ENCODE measurements around the gene VSIG10.
A peak's percentile ranks its signal among the peaks of the same experiment; 100 is the strongest.
"Not testable (repeated sequence)": the region's sequence is repeated elsewhere in the genome, so short reads cannot be mapped to it uniquely, and the experiment has no call there.

The VSIG10 gene, protein sequence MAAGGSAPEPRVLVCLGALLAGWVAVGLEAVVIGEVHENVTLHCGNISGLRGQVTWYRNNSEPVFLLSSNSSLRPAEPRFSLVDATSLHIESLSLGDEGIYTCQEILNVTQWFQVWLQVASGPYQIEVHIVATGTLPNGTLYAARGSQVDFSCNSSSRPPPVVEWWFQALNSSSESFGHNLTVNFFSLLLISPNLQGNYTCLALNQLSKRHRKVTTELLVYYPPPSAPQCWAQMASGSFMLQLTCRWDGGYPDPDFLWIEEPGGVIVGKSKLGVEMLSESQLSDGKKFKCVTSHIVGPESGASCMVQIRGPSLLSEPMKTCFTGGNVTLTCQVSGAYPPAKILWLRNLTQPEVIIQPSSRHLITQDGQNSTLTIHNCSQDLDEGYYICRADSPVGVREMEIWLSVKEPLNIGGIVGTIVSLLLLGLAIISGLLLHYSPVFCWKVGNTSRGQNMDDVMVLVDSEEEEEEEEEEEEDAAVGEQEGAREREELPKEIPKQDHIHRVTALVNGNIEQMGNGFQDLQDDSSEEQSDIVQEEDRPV

DNA sequence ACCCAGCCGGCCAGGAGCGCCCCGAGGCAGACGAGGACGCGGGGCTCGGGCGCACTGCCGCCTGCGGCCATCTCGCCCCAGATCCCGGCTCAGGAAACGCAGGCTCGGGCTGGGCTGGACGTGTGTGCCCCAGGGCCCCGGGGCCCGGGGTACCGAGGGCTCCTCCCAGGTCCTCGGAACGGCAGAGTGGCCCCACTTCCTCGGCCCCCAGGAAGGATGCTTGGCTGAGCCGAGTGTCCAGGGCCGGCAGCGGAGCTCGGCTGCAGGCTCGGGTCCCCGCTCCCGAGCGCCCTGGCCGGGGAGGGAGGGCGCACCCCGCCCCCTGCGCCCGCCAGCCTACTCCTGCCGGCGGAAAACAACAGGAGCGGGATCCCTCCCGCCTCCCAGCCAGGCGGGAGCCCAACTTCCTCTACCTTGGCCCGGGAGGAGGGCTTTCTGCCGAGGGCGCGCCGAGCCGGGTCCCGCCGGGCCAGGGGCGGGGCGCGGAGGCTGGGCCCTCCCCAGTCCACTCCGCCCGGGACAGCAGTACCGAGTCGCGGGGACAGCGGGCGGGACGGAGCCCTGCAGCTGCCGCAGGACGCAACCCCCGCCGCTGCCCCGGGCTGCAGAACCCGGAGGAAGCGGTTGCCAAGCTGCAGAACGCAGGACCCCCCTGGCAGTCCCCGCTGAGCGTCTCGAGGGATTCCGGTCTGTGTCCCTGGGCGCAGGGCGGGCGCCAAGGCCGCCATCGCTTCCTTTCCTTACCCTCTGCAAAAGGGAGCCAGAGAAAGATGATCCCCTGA, at the start of gene VSIG10:
VSIG10 (minus strand) TSS at position 411 of the 782 bp plus-strand sequence; CDS start at position 71, 340 bp downstream.
- Mint-ChIP-seq H3K27ac (no peak within 1 kb of the TSS), H3K4me1 (peaks cover 9% of the 10 kb centered on the region), H3K27me3 (peaks cover 57% of the 10 kb centered on the region), H3K36me3 (no peaks in the 10 kb centered on the region), H3K9me3 (no peaks in the 10 kb centered on the region), H3K4me3 (peak within 1 kb of the TSS; percentile 79)
- CTCF ChIA-PET: no interaction called here
- peak; percentile 46 for DNase-seq

DNA sequence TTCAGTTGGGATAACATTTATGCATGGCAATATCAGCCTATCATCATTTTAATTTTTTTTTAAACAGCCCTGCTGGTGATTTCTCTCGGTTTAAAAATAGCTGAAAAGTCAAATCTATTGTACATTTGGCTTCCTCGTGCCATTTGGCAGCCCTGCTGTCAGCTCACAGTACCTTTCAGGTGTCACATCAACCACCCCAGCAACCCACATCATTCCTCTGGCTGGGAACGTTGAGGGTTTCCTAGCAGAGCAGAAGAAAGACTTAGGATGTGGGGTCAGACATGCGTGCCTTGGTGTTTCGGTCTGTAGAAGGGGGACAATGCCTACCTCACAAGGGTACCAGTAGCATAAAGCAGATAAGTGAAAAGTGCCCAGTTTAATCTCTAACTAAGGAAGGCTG, 47.9 kb upstream of the VSIG10 start:
- no peak overlapping the region for H3K4me3 Mint-ChIP-seq
- H3K36me3 Mint-ChIP-seq: peaks cover 22% of the 10 kb centered on the region
- CTCF ChIA-PET: no interaction called here
- no peaks in the 10 kb centered on the region for H3K4me1 Mint-ChIP-seq
- DNase-seq: no peak
- H3K27ac Mint-ChIP-seq: no peak overlapping the region
- H3K9me3 Mint-ChIP-seq: no peaks in the 10 kb centered on the region
- no peaks in the 10 kb centered on the region for H3K27me3 Mint-ChIP-seq

DNA sequence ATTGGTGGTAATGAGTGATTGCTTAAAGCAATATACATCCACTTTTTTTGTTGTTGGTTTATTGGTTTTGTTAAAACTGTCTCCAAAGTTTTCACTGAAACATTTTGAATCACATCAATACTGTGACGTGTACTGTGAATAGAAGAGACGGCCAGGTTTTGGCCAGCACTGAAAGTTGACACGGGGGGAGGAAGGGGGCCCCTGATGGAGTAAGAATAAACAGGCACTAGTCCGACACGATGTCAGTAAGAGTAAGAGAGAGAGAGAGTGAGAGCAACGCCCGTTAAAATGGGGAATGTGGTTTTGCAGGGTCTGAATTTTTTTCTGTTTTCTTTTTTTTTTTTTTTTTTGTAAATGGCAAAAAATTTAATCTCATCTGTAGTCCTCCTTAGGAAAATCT, 46.8 kb upstream of the VSIG10 start:
- H3K27ac Mint-ChIP-seq: no peak overlapping the region
- H3K27me3 Mint-ChIP-seq: no peaks in the 10 kb centered on the region
- no peak for DNase-seq
- peaks cover 22% of the 10 kb centered on the region for H3K36me3 Mint-ChIP-seq
- CTCF ChIA-PET: no interaction called here
- H3K4me1 Mint-ChIP-seq: no peaks in the 10 kb centered on the region
- H3K4me3 Mint-ChIP-seq: no peak overlapping the region
- H3K9me3 Mint-ChIP-seq: no peaks in the 10 kb centered on the region

DNA sequence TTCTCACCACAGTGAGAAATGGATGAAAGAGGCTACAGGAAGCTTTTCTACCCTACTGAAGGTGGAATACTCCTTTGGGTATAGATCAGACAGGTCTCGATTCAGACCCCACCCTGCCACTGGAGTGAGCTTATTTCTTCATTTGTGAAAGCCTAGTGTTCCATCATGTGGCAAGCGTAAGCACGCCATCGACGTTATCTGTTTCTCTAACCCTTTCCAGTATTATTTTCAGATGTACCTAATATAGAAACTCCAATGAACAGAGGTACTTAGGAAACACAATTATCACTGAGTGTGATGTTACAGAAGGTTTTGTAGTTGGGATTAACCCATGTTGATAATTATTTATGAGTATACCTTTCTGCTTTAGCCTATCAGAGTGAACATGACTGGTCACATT, 44.5 kb upstream of the VSIG10 start:
- no peaks in the 10 kb centered on the region for H3K9me3 Mint-ChIP-seq
- peaks cover 38% of the 10 kb centered on the region for H3K36me3 Mint-ChIP-seq
- H3K27me3 Mint-ChIP-seq: no peaks in the 10 kb centered on the region
- CTCF ChIA-PET: no interaction called here
- peaks cover 2% of the 10 kb centered on the region for H3K4me1 Mint-ChIP-seq
- no peak overlapping the region for H3K4me3 Mint-ChIP-seq
- H3K27ac Mint-ChIP-seq: no peak overlapping the region
- DNase-seq: no peak

DNA sequence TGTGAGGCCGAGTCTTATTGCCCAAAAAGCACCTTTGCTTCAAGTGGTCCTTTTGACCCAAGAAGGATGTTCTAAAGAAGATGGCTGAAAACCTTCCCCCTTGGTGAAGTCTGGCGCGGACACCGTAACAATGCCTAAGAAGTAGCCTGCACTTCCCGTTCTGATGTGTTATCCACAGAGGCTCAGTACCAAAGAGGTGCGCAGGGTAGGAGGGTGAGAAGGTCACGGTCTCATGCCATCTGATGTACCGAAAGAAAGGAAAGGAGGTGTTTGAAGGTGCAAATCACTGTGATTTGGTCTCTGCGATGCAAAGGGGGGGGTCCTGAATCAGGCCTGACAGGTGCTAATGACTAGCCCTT, 42.0 kb upstream of the VSIG10 start:
- Mint-ChIP-seq H3K27me3 (no peaks in the 10 kb centered on the region), H3K4me1 (peaks cover 6% of the 10 kb centered on the region), H3K27ac (peak overlapping the region; percentile 47), H3K36me3 (peaks cover 44% of the 10 kb centered on the region), H3K9me3 (no peaks in the 10 kb centered on the region), H3K4me3 (no peak overlapping the region)
- CTCF ChIA-PET: no interaction called here
- DNase-seq: no peak

DNA sequence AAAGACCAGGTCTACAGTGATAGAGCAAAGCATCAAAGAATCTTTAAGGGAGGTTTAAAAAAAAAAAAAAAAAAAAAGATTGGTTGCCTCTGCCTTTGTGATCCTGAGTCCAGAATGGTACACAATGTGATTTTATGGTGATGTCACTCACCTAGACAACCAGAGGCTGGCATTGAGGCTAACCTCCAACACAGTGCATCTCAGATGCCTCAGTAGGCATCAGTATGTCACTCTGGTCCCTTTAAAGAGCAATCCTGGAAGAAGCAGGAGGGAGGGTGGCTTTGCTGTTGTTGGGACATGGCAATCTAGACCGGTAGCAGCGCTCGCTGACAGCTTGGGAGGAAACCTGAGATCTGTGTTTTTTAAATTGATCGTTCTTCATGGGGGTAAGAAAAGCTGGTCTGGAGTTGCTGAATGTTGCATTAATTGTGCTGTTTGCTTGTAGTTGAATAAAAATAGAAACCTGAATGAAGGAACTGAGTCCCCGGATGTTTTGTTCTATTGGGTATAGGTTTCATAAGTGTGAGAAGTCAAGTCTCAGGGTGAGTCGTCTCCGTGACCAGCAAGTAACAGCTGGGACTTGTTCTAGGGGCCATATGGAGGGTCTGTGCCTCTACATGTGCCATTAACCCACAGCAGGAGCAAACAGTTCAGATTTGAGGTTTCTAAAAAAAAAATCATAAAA, 41.4 kb upstream of the VSIG10 start:
- Mint-ChIP-seq H3K9me3 (no peaks in the 10 kb centered on the region), H3K27ac (peak overlapping the region; percentile 47), H3K4me1 (peaks cover 6% of the 10 kb centered on the region), H3K27me3 (no peaks in the 10 kb centered on the region), H3K4me3 (no peak overlapping the region), H3K36me3 (peaks cover 46% of the 10 kb centered on the region)
- CTCF ChIA-PET: no interaction called here
- no peak for DNase-seq

DNA sequence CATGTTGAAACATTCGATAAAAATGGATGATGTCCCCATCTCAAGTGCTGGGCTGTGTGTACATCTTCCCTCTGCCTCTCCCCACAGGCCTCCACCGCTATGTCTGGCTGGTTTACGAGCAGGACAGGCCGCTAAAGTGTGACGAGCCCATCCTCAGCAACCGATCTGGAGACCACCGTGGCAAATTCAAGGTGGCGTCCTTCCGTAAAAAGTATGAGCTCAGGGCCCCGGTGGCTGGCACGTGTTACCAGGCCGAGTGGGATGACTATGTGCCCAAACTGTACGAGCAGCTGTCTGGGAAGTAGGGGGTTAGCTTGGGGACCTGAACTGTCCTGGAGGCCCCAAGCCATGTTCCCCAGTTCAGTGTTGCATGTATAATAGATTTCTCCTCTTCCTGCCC, 40.7 kb upstream of the VSIG10 start:
- Mint-ChIP-seq H3K27ac (no peak overlapping the region), H3K36me3 (peaks cover 52% of the 10 kb centered on the region), H3K4me1 (peaks cover 6% of the 10 kb centered on the region), H3K9me3 (no peaks in the 10 kb centered on the region), H3K27me3 (no peaks in the 10 kb centered on the region), H3K4me3 (no peak overlapping the region)
- CTCF ChIA-PET: no interaction called here
- DNase-seq: no peak

DNA sequence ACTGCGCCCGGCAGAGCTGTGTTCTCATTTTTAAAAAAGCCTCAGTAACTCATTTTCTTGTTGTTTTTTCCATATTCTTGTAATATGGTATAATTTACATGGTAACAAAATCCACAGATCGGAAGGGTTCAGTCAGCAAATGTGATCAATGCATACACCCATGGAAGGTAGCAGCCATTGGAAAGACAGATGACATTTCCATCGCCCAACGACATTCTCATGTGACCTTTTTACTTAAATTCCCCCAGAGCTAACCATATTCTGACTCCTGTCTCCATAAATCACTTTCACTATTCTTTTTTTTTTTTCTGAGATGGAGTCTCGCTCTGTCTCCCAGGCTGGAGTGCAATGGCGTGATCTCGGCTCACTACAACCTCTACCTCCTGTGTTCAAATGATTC, 37.0 kb upstream of the VSIG10 start:
- no peak for DNase-seq
- Mint-ChIP-seq H3K36me3 (peaks cover 48% of the 10 kb centered on the region), H3K4me3 (no peak overlapping the region), H3K27ac (no peak overlapping the region), H3K27me3 (no peaks in the 10 kb centered on the region), H3K9me3 (no peaks in the 10 kb centered on the region), H3K4me1 (peaks cover 25% of the 10 kb centered on the region)
- CTCF ChIA-PET: no interaction called here

DNA sequence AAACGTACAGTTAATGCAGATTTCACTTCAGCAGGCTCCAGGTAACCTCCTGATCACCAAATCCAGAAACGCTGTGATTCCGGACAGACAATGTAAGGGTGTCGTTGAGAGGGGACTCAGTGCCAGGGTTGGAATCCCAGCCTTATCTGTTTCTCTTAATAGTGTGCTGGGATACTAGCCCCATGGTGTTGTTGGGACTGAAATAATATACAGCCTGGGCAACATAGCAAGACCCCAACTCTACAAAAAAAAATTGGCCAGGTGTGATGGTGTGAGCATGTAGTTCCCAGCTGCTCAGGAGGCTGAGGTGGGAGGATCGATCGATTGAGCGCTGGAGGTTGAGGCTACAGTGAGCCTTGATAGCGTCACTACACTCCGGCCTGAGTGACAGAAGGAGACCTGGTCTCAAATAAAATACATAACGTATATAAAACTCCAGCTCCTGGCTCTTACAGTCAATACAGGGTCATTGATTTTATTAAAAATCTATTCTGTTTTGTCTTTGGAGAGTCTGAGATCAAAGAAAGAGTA, 33.4 kb upstream of the VSIG10 start:
- no peak for DNase-seq
- Mint-ChIP-seq H3K4me3 (peak overlapping the region; percentile 95), H3K4me1 (peaks cover 33% of the 10 kb centered on the region), H3K27ac (peak overlapping the region; percentile 82), H3K36me3 (peaks cover 27% of the 10 kb centered on the region), H3K9me3 (no peaks in the 10 kb centered on the region), H3K27me3 (no peaks in the 10 kb centered on the region)
- CTCF ChIA-PET: interaction anchor here (1.1 kb wide), 1 partner anchor 29 kb away, joined by 4 read pairs; no protein-coding TSS in a partner anchor

DNA sequence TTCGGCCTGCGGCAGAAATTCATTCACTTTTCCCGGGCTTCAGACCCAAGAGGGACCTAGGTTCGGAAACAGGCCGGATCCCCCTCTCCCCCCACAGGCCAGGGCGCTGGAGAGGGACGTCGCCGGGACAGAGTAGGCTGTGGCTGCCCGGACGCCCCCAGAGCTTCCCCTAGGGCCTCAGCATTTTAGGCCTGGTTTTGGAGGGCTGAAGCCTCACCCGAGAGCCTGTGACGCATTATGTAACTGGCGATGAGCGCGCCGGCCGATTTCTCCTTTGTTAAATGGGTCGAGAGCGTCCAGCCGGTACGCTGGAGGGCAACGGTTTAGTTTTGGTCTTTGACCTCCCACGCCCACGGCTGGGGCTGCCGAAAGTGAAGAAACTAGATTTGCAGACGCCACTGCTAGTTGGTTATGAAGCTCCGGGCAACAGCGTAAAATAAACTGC, 32.8 kb upstream of the VSIG10 start:
- Mint-ChIP-seq H3K27ac (peak overlapping the region; percentile 82), H3K4me3 (peak overlapping the region; percentile 95), H3K36me3 (peaks cover 24% of the 10 kb centered on the region), H3K9me3 (no peaks in the 10 kb centered on the region), H3K4me1 (peaks cover 38% of the 10 kb centered on the region), H3K27me3 (no peaks in the 10 kb centered on the region)
- CTCF ChIA-PET: interaction anchor here (1.1 to 1.4 kb wide), 3 partner anchors 11 to 239 kb away, joined by 3 to 8 read pairs (median 4); partner anchors contain the start of gene SUDS3
- DNase-seq: peak; percentile 46

DNA sequence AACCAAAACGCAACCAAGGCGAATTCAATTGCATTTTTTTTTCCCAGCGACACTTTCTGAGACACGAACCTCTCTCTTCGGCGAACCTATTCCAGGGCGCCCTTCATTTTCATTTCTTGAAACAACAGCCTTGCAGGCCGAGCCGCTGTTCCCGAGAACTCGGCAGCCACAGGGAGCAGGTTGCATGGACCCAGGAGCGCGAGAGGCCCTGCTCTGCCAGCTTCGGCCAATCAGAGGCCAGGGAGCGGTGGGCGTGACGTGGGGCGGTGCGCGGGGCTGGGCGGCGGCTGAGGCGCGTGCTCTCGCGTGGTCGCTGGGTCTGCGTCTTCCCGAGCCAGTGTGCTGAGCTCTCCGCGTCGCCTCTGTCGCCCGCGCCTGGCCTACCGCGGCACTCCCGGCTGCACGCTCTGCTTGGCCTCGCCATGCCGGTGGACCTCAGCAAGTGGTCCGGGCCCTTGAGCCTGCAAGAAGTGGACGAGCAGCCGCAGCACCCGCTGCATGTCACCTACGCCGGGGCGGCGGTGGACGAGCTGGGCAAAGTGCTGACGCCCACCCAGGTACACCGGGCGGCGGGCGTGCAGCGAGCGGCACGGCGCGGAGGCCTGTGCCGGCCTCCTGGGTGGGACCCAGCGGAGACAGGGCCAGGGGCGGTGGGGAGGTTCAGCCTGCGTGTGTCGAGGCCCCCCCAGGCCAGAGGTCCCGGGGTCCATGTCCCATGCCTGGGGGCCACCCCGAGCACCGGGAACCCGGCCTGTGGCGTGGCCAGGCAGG, 32.2 kb upstream of the VSIG10 start, which contains the start of gene PEBP1:
PEBP1 (plus strand) TSS at position 337 of the 771 bp plus-strand sequence; CDS start at position 423, 86 bp downstream.
- CTCF ChIA-PET: interaction anchor here (0.7 to 1.5 kb wide), 5 partner anchors 11 to 240 kb away, joined by 3 to 8 read pairs (median 4); partner anchors contain the start of gene SUDS3
- Mint-ChIP-seq H3K9me3 (no peaks in the 10 kb centered on the region), H3K27me3 (no peaks in the 10 kb centered on the region), H3K4me3 (peak within 1 kb of the TSS; percentile 95), H3K36me3 (peaks cover 22% of the 10 kb centered on the region), H3K27ac (peak within 1 kb of the TSS; percentile 90), H3K4me1 (peaks cover 41% of the 10 kb centered on the region)
- DNase-seq: peak; percentile 96

DNA sequence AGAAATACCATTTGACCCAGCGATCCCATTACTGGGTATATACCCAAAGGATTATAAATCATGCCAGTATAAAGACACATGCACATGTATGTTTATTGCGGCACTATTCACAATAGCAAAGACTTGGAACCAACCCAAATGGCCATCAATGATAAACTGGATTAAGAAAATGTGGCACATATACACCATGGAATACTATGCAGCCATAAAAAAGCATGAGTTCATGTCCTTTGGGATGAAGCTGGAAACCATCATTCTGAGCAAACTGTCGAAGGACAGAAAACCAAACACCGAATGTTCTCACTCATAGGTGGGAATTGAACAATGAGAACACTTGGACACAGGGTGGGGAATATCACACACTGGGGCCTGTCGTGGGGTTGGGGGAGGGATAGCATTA, 25.6 kb upstream of the VSIG10 start:
- DNase-seq, H3K9me3 Mint-ChIP-seq, H3K4me3 Mint-ChIP-seq, H3K27ac Mint-ChIP-seq, H3K36me3 Mint-ChIP-seq, CTCF ChIA-PET, H3K27me3 Mint-ChIP-seq: not testable (repeated sequence)
- peaks cover 12% of the 10 kb centered on the region for H3K4me1 Mint-ChIP-seq

DNA sequence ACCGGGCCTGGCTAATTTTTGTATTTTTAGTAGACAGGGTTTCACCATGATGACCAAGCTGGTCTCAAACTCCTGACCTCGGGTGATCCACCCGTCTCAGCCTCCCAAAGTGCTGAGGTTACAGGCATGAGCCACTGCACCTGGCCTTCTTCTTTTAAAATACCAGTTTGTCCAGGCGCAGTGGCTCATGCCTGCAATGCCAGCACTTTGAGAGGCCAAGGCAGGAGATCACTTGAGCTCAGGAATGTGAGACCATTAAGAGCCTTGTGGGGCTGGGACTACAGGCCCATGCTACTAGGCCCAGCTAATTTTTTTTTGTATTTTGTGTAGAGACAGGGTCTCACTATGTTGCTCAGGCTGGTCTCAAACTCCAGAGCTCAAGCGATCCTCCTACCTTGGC, 24.1 kb upstream of the VSIG10 start:
- no peak for DNase-seq
- Mint-ChIP-seq H3K27me3 (no peaks in the 10 kb centered on the region), H3K4me3 (no peak overlapping the region), H3K9me3 (no peaks in the 10 kb centered on the region), H3K27ac (no peak overlapping the region), H3K4me1 (peaks cover 8% of the 10 kb centered on the region), H3K36me3 (no peaks in the 10 kb centered on the region)
- CTCF ChIA-PET: interaction anchor here (0.5 to 0.6 kb wide), 2 partner anchors 27 to 64 kb away, joined by 4 read pairs; no protein-coding TSS in a partner anchor
